ENCODE results near the gene PDE4B. TPM values are rescaled to one million over a fixed set of nuclear protein-coding genes. Genes with fewer than 3 reads are reported as not detected.
A peak's percentile ranks its signal among the peaks of the same experiment; 100 is the strongest.
"Not testable (repeated sequence)": the region's sequence is repeated elsewhere in the genome, so short reads cannot be mapped to it uniquely, and the experiment has no call there.

PDE4B gene
- total RNA-seq, 1 donor from 2014 or later, result 6.8 TPM

DNA sequence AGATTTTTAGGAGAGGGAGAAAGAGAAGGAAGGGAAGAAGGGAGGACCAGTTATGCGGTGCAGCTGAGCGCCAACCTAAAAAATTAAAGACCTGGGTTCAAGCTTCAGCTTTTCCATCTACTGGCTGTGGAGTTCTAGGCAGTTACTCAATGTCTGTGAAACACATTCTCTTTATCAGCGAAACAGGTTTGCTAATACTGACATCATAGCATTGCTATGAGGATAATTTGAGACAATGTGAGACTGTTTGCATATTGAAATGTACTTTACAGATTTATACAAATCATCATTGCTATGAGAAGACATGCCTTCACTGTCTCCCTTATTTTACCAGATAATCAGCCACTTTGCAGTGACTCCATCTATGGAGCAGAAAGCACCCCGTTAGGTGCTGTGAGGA is 518.4 kb downstream of the PDE4B start:
- DNase-seq (ENCODE audit: low spot score), result no peak
- intact Hi-C loops (cut with DNase I), result no loop called here

DNA sequence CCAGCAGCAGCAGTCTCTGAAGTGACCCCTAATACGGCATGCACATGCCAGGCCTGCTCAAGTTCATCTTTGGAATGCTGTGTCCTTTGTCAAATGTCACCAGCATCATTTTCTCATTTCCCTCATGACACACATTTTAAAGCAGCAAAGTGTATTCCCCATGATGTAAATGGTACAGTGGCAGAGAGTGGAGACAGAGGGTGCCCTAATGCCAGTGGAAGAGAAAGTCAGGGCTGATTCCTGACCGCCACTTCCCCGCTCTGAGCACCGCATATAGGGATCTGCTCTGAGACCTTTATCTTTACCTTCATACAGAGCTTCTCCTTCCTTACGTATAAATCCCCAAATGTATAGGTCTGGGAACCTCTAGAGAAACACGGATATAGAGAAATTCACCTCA is 518.9 kb downstream of the PDE4B start:
- no peak for DNase-seq (ENCODE audit: low spot score)
- intact Hi-C loops (cut with DNase I), result no loop called here

DNA sequence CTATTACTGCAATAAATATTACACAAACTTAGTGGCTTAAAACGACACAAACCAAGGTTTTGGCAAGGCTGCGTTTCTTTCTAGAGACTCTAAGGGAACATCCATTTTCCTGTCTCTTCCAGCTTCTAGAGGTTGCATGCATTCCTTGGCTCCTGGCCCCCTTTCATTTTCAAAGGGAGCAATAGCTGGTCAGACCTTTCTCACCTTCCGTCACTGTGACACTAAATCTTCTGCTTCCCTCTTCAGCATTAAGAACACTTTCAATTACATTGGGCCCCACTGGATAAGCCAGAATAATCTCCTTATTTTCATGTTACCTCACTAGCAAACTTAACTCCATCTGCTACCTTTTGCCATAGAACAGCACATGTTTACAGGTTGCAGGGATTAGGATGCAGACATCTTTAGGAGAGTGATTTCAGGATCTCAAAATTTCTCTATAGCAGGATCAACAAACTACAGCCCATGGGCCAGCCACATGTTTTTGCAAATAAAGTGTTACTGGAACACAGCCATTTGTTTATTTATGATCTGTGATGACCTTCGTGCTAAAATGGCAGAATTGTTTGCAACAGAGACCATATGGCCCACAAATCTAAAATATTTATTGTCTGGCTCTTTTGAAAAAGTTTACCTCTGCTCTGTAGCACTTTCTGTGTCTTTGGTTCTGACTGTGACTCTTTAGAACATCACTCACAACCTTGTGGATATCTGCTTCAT is 519.7 kb downstream of the PDE4B start:
- DNase-seq (ENCODE audit: low spot score), result no peak
- intact Hi-C loops (cut with DNase I), result no loop called here

DNA sequence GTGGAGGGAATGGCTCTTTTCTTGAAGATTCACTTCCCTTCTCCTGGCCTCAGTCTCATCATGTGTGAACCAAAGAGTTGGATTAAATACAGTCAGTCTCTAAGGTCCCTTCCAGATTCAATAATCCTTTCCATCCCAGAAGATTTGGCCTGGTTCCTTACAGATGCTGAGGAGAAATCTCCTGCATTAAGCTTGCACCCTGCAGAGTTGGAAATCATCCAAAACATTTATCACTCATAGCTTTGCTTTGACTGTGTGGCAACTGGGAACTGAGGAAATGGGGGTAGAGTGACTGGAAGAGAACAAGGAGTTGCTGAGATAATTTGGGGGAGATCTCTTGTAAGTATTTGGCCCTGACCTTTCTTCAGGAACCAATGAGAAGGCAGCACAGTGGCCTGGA is 520.7 kb downstream of the PDE4B start:
- DNase-seq (ENCODE audit: low spot score), result no peak
- intact Hi-C loops (cut with DNase I), result no loop called here

DNA sequence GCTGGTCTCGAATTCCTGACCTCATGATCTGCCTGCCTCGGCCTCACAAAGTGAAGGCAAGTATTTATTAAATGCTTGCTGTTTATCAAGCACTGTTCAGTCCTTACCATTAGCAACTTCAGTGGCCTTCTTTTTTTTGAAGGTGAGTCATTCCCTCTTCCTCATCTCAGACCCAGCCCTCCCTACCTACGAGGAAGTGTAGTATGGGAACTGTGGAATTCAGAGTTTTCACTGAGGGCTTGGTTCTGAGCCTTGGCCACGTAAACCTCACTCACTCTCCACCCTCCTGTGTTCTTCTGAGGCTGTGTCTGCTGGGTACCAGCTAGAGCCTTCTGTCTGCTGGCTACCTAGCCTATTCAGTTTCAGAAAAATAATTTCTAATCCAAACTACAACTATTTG is 523.0 kb downstream of the PDE4B start:
- no peak for DNase-seq (ENCODE audit: low spot score)
- intact Hi-C loops (cut with DNase I), result no loop called here

DNA sequence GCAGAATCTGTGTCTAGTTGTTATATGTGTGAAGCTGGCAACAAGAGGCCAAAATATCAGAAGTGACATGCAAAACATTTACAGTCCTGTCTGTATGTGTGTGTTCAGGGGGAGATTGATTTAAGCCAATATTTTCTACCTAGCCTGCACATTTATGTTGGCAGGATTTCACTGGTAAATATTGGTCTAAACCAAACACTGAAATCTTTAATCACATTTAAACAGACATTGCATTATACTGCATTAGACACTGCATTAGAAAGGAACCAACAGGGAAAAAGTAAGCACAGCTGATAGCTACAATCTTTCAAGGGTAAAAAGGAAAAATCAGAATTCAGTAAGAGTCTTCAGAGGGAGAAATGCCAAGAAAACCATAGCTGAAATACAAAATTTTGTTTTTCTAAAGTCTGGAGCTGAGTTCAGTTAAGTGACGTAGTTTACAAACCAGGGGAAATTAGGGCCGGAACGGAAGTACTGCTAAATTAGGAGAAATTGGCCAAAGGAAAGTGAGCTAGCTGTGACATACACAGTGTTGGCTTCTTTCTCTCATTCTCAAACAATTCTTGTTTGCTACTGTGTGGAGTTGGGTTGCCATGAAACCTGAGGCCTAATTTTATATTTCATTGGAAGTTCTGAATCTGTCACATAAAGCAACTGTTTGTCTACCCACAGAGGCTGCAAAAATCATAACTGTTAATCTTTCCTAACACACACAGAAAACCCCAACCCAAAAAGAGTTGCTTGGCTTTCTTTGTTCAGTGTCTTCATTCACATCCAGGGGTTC is 524.0 kb downstream of the PDE4B start:
- no peak for DNase-seq (ENCODE audit: low spot score)
- intact Hi-C loops (cut with DNase I), result no loop called here

DNA sequence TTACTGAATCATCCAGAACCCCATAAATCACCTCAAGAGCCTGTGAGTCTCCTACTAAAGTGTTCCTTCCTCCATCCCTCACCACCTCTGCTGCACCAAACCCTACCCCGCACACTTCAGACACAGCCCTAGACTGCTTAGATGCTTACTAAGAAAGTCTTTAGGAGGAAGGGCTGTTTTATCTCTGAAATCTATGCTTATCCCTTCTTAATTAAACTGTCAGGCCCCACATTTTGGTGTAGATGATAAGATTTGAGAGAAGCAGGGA is 524.5 kb downstream of the PDE4B start:
- DNase-seq (ENCODE audit: low spot score), result no peak
- intact Hi-C loops (cut with DNase I), result no loop called here

DNA sequence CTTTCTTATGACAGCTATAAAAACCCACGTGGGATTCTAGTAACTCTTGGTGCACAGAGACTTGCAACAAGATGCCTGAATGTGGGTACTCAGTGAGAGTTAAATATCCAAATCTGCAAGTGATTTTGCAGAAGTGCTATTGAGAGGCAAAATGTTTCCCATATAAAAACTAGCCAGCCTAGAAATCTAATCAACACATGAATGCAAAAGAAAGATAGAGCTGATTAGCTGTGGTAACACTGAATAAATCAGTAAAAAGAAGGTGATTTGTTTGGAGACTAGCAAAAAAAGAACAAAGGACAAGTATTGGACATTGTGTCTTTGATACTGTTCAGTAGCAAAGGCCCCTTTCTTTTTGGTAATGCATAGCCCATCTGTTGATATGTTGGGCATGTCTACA is 527.5 kb downstream of the PDE4B start:
- DNase-seq (ENCODE audit: low spot score), result no peak
- intact Hi-C loops (cut with DNase I), result no loop called here

DNA sequence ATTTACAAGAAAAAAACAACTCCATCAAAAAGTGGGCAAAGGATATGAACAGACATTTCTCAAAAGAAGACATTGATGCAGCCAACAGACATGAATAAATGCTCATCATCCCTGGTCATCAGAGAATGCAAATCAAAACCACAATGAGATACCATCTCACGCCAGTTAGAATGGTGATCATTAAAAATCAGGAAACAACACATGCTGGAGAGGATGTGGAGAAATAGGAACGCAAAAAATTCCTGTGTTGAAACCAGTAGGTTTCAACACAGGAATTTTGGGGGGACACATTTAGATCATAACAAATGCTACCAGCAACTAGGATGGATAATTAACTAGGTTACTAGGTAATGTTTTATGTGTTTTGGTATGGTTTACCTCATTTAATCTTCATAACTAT is 529.8 kb downstream of the PDE4B start:
- intact Hi-C loops (cut with DNase I); DNase-seq (ENCODE audit: low spot score): not testable (repeated sequence)

DNA sequence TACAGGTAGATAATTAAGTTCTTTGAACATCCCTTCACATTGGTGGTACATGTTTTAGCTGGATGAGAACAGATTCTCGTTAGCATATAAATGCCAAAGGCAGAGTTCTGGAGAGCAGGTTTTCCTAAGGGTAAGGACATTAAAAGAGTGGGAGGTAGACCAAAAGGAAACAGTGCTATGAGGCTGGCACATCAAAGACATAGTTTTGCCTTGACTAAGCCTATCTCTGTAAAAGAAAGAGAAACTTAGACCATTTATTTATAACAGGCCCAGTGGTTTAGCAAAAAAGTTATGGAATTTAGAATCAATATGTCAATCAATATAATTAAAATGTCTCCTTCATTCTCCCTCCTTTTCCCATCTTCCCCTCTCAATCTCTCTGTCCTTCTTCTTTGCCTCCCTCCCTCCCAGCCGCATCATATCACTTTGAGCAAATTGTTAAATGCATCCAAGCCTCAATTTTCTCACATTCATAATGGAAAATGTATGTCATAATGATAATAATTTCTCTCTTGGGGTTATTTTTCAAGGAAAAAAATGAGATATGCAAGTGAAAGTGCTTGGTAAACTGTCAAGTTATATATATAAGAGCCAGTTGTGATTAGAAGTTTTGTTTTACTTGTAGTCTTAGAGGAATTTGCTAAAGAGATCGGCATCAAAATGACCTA is 531.4 kb downstream of the PDE4B start:
- intact Hi-C loops (cut with DNase I), result no loop called here
- DNase-seq (ENCODE audit: low spot score), result no peak

DNA sequence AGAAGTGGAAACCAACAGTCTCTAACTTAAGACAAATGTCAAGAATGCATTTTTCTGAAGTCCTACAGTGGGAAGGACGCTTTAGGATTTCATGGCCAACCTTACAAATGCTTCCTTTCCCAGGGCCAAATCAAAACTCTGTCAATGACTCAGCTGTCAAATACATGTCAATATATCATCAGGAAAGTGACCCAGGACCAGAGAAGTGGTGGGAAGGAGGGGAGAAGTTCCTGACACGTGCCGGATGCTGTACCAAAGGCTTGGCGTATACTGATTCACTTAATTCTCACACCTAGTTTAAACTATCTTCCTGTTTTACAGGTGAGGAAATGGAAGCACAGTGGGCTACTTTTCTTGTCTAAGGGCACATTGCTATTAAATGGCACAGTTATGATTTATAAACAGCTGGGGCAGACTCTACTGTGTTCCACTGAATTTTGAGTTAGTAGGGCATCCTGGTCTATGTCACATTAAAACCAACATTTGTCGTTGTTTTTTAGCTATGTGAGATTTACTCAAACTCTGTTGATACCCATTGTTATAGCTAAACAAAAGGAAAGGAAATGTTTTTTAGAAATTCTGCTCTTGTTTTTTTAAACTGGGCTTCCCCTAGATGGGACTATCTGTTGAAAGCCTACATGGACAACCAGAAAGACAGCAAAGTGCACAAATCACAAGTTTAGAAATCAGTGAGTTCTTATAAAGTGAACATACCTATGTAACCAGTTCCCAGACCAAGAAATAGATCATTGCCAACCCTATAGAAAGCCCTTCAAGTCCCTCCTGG is 533.1 kb downstream of the PDE4B start:
- intact Hi-C loops (cut with DNase I), result no loop called here
- DNase-seq (ENCODE audit: low spot score), result no peak

DNA sequence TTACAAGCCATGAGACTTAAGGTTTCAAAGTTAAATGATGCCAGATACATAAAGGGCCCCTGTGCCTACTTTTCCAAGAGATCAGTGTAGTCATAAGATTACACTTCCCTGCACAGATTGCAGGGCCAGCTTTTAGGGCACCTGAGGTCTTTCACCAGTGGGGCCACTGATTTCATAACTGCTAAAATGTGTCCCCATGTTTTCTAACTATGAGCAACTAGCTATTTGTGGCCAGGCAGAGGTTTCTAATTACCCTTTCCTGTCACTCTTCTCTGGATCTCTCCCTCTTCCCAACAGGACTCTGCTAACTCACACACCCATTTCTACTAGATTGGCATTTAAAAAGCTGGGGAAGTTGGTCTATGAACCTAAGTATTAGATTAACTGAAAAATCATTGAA is 534.2 kb downstream of the PDE4B start:
- intact Hi-C loops (cut with DNase I), result no loop called here
- no peak for DNase-seq (ENCODE audit: low spot score)

DNA sequence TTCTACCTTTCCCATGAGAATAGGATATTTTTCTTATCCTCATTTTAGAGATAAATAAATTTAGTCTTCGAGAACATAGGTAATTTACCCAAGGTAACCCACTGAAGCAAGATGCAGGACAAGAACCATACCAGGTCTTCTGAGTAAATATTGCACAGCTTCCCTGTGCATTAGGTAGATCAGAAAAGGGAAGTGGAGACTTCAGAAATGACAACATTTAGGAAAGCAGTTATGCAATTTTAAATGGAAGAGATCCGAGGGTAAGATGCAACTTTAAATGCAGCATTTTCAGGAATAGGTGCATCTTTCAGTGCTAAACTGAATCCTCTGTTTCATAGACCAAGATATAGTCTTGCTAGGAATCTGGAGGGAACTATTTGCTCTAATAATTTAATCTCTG is 534.9 kb downstream of the PDE4B start:
- intact Hi-C loops (cut with DNase I), result no loop called here
- no peak for DNase-seq (ENCODE audit: low spot score)

DNA sequence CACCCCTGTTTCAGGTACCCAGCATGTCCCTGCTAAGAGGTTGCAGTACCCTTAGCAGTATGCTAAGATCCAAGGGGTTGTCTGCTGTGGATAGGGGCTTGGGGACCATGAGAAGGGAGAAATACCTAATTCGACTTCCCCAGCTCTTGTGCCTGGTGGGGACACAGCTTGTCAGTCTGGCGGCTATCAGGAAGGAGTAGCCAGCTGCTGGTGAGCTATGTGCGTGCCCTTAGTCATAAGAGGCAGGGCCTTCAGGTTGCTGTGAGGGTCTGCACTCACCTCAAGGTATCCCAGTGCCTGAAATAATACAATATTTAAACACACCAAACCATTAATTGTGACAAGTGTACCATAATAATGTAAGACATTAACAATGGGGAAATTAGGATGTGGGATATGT is 536.2 kb downstream of the PDE4B start:
- DNase-seq (ENCODE audit: low spot score), result no peak
- intact Hi-C loops (cut with DNase I), result no loop called here

DNA sequence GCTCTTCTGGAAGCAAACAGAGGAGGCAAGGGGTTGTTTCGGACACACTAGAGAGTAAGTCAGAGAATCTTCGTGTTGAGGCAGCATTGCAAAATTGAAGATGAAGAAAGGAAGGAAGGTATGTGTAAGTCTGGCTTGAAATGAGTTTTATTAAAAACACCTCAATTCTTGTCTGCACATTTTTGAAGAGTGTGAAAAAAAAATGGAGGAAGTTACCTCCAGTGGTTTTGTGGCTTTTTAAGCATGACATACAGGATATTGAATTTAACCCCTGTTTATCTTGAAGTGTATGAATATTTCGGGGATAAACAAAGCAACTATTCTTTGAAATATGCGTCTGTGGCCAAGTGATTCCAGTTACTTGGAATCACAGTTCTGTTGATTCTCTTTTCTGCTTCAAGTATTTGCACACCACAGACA is 538.0 kb downstream of the PDE4B start:
- intact Hi-C loops (cut with DNase I), result loop anchor here (5.0 kb wide), 1 partner anchor 117 kb away; no protein-coding TSS in a partner anchor
- no peak for DNase-seq (ENCODE audit: low spot score)

DNA sequence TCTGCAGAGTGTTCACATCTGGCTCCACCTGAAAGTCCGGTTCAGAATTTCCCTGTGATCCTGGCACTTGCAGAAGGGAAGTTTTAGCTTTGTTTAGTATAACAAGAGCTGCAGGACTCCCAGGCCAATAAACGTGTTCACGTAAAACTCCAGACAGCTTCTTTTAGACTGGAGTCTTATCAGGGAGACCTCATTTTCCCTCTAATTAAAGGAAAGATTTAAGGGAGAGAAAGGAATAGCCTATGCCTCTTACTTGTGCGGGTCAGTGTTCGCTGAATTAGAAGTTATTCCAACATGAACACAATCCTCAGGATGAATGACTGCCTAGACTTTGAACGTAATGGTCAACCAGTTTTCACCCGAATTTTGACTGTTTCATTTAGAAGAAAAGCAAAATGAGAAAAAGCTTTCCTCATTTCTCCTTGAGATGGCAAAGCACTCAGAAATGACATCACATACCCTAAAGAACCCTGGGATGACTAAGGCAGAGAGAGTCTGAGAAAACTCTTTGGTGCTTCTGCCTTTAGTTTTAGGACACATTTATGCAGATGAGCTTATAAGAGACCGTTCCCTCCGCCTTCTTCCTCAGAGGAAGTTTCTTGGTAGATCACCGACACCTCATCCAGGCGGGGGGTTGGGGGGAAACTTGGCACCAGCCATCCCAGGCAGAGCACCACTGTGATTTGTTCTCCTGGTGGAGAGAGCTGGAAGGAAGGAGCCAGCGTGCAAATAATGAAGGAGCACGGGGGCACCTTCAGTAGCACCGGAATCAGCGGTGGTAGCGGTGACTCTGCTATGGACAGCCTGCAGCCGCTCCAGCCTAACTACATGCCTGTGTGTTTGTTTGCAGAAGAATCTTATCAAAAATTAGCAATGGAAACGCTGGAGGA is 539.2 kb downstream of the PDE4B start:
- intact Hi-C loops (cut with DNase I), result loop anchor here (1.0 to 5.0 kb wide), 3 partner anchors 17 to 115 kb away; no protein-coding TSS in a partner anchor
- peak; percentile 84 for DNase-seq (ENCODE audit: low spot score)

DNA sequence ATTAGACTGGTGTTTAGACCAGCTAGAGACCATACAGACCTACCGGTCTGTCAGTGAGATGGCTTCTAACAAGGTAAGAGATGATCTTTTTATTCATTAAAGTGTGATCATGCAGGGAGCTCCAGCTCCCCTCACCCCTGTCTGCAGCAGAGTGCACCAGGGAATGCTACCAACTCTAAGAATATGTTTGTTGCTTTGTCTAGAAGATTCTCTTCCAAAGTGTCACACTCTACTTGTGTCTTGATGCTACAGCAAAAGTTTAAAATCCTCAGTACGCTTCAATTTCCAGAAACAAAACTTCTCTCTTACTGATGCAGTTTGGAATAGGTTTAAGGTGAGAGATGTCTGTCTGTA is 539.8 kb downstream of the PDE4B start:
- intact Hi-C loops (cut with DNase I), result loop anchor here (1.0 to 5.0 kb wide), 3 partner anchors 16 to 115 kb away; no protein-coding TSS in a partner anchor
- no peak for DNase-seq (ENCODE audit: low spot score)

DNA sequence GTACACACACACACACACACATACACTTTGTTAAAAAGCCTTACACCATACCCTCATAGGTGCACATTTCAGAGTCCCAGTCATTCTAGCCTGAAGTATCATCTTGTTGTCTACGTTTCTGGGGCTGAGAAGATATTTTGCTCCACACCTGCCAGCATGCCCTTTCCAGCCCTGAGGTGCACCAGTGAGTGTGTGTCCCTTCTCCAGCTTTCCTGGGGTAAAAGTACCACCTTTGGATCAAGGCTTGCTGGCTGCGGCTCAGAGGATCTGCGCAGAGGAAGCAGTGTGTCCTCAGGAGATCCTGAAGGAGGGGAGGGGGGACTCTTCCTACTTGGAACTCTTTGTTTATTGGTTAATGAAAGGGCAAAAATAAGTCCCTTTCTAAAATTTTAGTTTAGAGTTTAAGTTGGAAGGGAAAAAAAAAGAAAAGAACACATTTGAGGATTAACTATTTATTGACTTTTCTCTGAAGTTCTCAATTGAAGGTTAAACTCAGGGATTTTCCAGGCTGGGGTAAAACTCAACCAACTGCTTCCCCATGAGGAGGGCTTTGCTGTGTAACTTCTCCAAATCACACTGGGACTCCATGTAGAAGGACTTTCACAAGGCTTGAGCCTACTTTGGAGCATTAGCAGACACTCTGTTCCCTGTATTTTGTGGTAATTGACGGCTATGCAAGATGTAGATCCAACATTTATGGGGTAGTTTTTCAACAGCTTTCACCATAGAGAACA is 540.9 kb downstream of the PDE4B start:
- intact Hi-C loops (cut with DNase I), result loop anchor here (2.0 to 5.0 kb wide), 2 partner anchors 15 to 114 kb away; no protein-coding TSS in a partner anchor

More for the DNA sequence above, 540.9 kb downstream of the PDE4B start:
- DNase-seq (ENCODE audit: low spot score), result no peak

Measured in cardiac septum (tissue), 1 donor.